Measurements from ENCODE around the gene SSTR1. TPM values are rescaled to one million over a fixed set of nuclear protein-coding genes. Genes with fewer than 3 reads are reported as not detected.

Gene SSTR1
- total RNA-seq, 1 experiment from 2014 or later: 0.50 TPM

DNA sequence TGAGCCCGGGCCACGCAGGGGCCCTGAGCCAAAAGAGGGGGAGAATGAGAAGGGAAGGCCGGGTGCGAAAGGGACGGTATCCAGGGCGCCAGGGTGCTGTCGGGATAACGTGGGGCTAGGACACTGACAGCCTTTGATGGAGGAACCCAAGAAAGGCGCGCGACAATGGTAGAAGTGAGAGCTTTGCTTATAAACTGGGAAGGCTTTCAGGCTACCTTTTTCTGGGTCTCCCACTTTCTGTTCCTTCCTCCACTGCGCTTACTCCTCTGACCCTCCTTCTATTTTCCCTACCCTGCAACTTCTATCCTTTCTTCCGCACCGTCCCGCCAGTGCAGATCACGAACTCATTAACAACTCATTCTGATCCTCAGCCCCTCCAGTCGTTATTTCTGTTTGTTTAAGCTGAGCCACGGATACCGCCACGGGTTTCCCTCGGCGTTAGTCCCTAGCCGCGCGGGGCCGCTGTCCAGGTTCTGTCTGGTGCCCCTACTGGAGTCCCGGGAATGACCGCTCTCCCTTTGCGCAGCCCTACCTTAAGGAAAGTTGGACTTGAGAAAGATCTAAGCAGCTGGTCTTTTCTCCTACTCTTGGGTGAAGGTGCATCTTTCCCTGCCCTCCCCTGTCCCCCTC, 3.0 kb downstream of the SSTR1 start:
- intact Hi-C loops (cut with micrococcal nuclease; ENCODE audit: unreplicated experiment): no loop called here

DNA sequence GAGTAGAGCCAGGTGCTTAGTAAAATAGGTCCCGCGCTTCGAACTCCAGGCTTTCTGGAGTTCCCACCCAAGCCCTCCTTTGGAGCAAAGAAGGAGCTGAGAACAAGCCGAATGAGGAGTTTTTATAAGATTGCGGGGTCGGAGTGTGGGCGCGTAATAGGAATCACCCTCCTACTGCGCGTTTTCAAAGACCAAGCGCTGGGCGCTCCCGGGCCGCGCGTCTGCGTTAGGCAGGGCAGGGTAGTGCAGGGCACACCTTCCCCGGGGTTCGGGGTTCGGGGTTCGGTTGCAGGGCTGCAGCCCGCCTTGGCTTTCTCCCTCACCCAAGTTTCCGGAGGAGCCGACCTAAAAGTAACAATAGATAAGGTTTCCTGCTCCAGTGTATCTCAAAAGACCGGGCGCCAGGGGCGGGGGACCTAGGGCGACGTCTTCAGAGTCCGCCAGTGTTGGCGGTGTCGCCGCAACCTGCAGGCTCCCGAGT, 3.6 kb downstream of the SSTR1 start:
- Histone ChIP-seq H3K9me2 (ENCODE audit: insufficient read depth) (no peaks in the 10 kb centered on the region), H3K36me3 (ENCODE audit: low read depth) (no peaks in the 10 kb centered on the region), H3K4me1 (replicated peaks; ENCODE audit: insufficient read depth) (no peaks in the 10 kb centered on the region; the same call in 1 of the 2 replicates), H3F3A (ENCODE audit: insufficient read depth, low read depth) (no peaks in the 10 kb centered on the region), H3K27me3 (ENCODE audit: insufficient read depth, low read depth) (no peaks in the 10 kb centered on the region), H3K4me2 (no peak overlapping the region), H3K79me2 (ENCODE audit: low read depth) (no peaks in the 10 kb centered on the region), H4K20me1 (ENCODE audit: insufficient read depth) (no peaks in the 10 kb centered on the region), H3K4me3 (no peak overlapping the region), H3K27ac (no peak overlapping the region), H3K9me3 (ENCODE audit: insufficient read depth, low read depth) (no peaks in the 10 kb centered on the region), H2AFZ (no peak overlapping the region)
- intact Hi-C loops (cut with micrococcal nuclease; ENCODE audit: unreplicated experiment): no loop called here
- CTCF ChIA-PET: no interaction called here
- no peak for TF ChIP-seq EZH2 (IDR thresholded peaks at IDR 0.05; ENCODE audit: low read depth)
- TF ChIP-seq CTCF (conservative IDR thresholded peaks at IDR 0.05): no peak
- POLR2A ChIA-PET (ENCODE audit: unreplicated experiment): no interaction called here
- BruUV-seq (replicated peaks): no TSS peak
- DNase-seq: no peak

More for the DNA sequence above, 3.0 kb downstream of the SSTR1 start:
- Histone ChIP-seq H4K20me1 (ENCODE audit: insufficient read depth) (no peaks in the 10 kb centered on the region), H3K4me1 (replicated peaks; ENCODE audit: insufficient read depth) (no peaks in the 10 kb centered on the region; the same call in 1 of the 2 replicates), H3F3A (ENCODE audit: insufficient read depth, low read depth) (no peaks in the 10 kb centered on the region), H3K9me2 (ENCODE audit: insufficient read depth) (no peaks in the 10 kb centered on the region), H3K9me3 (ENCODE audit: insufficient read depth, low read depth) (no peaks in the 10 kb centered on the region), H2AFZ (no peak overlapping the region), H3K79me2 (ENCODE audit: low read depth) (no peaks in the 10 kb centered on the region), H3K27me3 (ENCODE audit: insufficient read depth, low read depth) (no peaks in the 10 kb centered on the region), H3K36me3 (ENCODE audit: low read depth) (no peaks in the 10 kb centered on the region), H3K4me2 (no peak overlapping the region), H3K27ac (no peak overlapping the region), H3K4me3 (no peak overlapping the region)
- POLR2A ChIA-PET (ENCODE audit: unreplicated experiment): no interaction called here
- TF ChIP-seq EZH2 (IDR thresholded peaks at IDR 0.05; ENCODE audit: low read depth): no peak
- no peak for TF ChIP-seq CTCF (conservative IDR thresholded peaks at IDR 0.05)
- BruUV-seq (replicated peaks): no TSS peak
- no peak for DNase-seq
- CTCF ChIA-PET: no interaction called here

DNA sequence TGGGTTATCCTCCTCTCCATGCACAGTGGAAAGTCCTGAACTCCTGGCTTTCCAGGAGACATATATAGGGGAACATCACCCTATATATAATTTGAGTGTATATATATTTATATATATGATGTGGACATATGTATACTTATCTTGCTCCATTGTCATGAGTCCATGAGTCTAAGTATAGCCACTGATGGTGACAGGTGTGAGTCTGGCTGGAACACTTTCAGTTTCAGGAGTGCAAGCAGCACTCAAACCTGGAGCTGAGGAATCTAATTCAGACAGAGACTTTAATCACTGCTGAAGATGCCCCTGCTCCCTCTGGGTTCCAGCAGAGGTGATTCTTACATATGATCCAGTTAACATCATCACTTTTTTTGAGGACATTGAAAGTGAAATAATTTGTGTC, 4.4 kb downstream of the SSTR1 start:
- intact Hi-C loops (cut with micrococcal nuclease; ENCODE audit: unreplicated experiment): no loop called here
- BruUV-seq (replicated peaks): no TSS peak
- Histone ChIP-seq H3K4me1 (replicated peaks; ENCODE audit: insufficient read depth) (no peaks in the 10 kb centered on the region; the same call in 1 of the 2 replicates), H2AFZ (no peak overlapping the region), H3K9me3 (ENCODE audit: insufficient read depth, low read depth) (no peaks in the 10 kb centered on the region), H3K9me2 (ENCODE audit: insufficient read depth) (no peaks in the 10 kb centered on the region), H3F3A (ENCODE audit: insufficient read depth, low read depth) (no peaks in the 10 kb centered on the region), H3K27ac (no peak overlapping the region), H3K4me2 (no peak overlapping the region), H3K79me2 (ENCODE audit: low read depth) (no peaks in the 10 kb centered on the region), H3K36me3 (ENCODE audit: low read depth) (no peaks in the 10 kb centered on the region), H4K20me1 (ENCODE audit: insufficient read depth) (no peaks in the 10 kb centered on the region), H3K4me3 (no peak overlapping the region), H3K27me3 (ENCODE audit: insufficient read depth, low read depth) (no peaks in the 10 kb centered on the region)
- TF ChIP-seq CTCF (conservative IDR thresholded peaks at IDR 0.05) (no peak), EZH2 (IDR thresholded peaks at IDR 0.05; ENCODE audit: low read depth) (no peak)
- CTCF ChIA-PET: no interaction called here
- POLR2A ChIA-PET (ENCODE audit: unreplicated experiment): no interaction called here
- DNase-seq: no peak

All from PC-9 (cell line).